HG03575 (cell line): Measurements from ENCODE around the gene CSF2.
A peak's percentile ranks its signal among the peaks of the same experiment; 100 is the strongest.
"Not testable (repeated sequence)": the region's sequence is repeated elsewhere in the genome, so short reads cannot be mapped to it uniquely, and the experiment has no call there.

Experiments
- ATAC-seq: cut with Tn5 transposase; IDR thresholded peaks from one replicate; pipeline ENCODE4 v1.9.1; 2021; ENCODE audit not compliant: unreplicated experiment, insufficient number of reproducible peaks, low FRiP score; ENCODE audit errors: extremely low read depth

Gene CSF2

DNA sequence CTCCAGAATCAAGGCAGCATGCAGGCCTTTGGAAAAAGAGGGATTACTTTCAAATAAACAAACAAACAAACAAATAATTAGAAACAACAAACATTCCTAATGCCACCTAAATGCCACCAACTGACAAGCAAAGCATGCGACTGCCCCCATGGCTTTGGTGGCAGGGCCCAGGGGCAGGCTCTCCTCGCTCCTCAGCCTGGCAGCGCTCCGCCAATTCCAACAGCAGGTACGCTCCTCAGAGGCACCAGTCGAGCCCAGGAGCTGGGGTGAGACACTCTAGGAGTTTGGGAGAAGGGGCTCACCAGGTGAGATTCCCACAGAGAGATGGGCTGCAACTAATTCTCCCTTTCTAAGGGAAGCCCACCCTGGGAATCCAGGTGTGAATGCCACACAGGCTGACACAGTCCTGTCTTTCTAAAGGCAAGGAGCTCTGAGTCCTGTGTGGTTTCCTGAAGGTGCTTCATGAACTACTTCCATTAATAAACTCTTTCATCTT is 27.8 kb downstream of the CSF2 start:
- ATAC-seq = no peak

DNA sequence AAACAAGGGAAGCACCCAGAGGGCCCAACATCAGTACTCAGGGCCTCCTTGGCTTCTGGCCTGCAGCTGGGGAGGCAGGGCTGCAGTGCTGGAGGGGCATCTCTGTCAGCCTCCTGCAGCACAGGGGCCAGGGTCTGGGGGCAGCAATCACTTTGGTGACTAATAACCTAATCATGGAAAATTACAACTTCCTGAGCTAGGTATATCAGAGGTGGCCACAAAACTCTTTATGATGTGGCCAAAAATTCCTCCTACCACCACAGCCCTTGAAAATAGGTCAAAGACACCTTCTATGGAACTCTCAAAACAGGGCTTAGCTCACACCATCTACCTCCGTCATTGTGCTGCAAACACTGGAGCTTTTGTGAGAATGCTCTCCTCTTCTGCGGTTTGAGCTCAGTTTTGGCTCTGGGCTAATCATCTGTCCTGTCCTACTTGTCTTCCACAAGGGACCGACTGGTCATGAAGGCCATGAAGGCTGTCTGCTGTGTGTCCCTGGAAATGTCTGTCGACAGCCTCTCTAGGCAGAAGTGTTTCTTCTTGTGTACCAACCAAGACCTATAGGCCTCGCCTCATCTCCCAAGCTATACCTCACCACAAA is 28.6 kb downstream of the CSF2 start:
- no peak for ATAC-seq

DNA sequence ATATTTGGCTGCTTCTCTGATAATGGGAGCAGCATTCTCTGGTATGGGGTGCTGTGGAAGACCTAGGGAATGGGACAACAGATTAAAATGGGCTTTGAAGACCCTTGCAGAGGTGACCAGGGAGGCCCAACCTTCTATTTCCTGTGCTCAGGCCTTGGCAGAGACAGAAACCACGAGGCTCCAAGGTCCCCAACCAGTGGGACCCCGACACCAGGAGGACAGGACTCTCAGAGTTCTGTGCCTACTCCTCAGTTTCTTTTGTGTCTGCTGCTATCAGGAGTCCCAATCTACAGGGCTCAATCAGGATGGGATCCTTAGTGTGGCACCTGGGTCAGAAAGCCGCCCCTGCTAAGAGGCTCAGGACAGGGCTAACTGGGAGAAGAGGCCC is 29.3 kb downstream of the CSF2 start:
- no peak for ATAC-seq

- ATAC-seq = peak; percentile 52
These were observed 29.9 kb downstream of the CSF2 start for GRCh38 chr5:132103332-132103951.

DNA sequence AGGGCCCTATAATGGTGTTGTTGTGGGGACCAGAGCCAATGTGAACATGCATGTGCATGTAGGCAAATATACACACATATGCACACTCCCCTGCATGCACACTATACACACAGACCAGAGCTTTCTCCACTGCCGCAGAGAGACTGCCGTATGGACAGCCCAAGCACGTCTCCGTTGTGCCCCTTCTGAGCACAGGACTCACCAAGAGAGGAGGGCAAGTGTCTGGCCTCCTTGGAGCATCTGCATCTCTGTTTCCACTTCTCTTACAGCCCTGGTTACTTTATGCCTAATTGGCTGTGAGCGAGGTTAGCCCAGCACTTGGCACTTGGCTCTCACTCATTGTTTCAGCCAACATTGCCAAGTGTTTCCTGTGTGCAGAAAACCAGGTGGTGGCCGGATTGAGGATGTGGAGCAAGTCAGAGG is 30.4 kb downstream of the CSF2 start:
- ATAC-seq = peak; percentile 3

DNA sequence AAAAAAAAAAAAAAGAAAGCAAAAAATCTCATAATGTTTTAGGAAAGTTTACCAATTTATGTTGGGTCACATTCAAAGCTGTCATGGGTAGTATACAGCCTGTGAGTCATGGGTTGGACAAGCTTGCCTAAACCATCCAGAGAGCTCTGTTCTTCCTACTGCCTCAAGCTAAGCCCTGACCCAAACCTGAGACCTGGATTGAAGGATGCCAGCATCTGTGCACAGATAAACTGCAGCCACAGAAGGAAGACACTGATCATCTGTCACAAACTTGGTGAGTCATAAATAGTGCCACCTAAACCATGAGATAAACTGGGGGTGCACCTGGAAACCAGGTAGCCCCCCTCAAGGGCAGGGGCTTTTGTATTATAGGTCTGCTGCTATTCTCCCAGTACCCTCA is 31.0 kb downstream of the CSF2 start:
- ATAC-seq = no peak

GRCh38 chr5:132105688-132106087 is 32.1 kb downstream of the CSF2 start:
- ATAC-seq = no peak

GRCh38 chr5:132108495-132108894 is 34.9 kb downstream of the CSF2 start:
- not testable (repeated sequence) for ATAC-seq

DNA sequence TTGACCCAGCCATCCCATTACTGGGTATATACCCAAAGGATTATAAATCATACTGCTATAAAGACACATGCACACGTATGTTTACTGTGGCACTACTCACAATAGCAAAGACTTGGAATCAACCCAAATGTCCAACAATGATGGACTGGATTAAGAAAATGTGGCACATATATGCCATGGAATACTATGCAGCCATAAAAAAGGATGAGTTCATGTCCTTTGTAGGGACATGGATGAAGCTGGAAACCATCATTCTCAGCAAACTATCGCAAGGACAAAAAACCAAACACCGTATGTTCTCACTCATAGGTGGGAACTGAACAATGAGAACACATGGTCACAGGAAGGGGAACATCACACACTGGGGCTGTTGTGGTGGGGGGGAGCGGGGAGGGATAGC is 35.4 kb downstream of the CSF2 start:
- not testable (repeated sequence) for ATAC-seq

GRCh38 chr5:132109494-132110053 is 36.0 kb downstream of the CSF2 start:
- ATAC-seq = no peak

DNA sequence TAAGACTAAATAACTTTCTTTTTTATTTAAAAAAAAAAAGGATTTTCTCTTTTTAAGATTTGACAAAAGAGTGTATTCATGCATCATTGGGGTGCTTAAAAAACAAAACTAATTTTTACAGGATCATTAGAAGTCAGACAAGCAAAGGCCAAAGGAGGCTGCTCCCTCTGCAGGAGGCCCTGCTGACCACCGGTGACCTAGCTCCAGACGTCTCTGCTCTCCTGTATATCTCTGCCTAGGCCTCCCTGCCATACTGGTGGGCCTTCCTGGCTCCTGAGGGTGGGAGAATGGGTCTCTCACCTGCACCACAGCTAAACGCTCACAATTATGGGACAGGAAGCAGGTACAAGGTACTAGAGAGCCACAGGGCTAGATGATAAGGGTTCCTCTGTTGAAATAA is 36.6 kb downstream of the CSF2 start:
- no peak for ATAC-seq

DNA sequence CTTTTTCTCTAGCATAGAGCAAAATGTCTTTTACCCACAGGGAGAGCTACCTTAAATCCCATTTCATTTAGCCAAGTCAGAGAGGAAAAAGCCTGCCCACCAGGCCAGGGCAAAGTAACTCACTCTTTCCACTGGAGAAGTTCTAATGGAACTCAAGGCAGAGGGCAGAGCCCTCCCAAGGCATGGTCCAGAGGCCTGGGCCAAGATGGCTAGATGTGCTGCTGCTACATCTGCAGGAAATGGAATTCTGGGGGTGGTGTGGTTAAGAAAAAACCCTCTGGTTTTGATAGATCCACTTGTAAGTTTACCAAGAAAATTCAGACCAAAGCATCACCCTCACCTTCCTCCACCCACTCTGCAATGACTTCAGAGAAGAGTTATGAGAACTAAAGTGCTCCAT is 37.3 kb downstream of the CSF2 start:
- ATAC-seq = no peak

GRCh38 chr5:132112111-132112510 is 38.5 kb downstream of the CSF2 start:
- no peak for ATAC-seq

- ATAC-seq = no peak
These were observed 40.8 kb downstream of the CSF2 start for GRCh38 chr5:132114150-132115121.

DNA sequence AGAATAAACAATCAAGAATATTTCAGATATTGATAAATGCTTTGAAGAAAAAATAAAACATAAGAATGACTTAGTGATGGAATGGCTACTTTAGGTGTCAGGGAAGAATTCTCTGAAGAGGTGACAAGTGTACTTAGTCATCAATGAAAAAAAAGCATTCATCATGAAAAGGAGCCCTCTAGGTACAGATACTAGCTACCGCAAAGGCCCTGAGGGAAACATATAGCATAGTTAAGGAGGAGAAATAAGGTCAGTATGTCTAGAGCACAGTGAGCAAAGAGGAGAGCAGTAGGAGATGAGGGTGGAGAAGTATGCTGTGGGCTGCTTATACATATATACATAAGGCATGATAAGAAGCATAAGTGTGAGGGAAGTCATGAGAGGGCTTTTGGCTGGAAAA is 41.8 kb downstream of the CSF2 start:
- ATAC-seq = no peak

DNA sequence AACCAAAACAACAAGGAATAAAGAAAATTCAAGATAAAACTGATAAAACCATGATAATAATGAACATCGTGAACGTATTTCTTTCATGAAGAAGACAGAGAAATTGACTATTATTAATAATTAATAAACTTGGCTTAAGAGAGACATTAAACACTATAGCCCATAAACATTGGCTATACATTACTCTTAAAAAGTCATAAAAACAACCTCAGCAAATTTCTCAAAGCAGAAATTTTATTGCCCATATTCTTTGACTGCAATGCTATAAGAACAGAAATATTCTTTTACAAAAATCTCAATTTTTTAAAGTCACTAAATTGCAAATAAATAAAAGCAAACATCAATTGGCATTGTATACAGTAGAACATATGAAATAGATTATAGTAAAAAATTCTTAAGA is 42.5 kb downstream of the CSF2 start:
- no peak for ATAC-seq

DNA sequence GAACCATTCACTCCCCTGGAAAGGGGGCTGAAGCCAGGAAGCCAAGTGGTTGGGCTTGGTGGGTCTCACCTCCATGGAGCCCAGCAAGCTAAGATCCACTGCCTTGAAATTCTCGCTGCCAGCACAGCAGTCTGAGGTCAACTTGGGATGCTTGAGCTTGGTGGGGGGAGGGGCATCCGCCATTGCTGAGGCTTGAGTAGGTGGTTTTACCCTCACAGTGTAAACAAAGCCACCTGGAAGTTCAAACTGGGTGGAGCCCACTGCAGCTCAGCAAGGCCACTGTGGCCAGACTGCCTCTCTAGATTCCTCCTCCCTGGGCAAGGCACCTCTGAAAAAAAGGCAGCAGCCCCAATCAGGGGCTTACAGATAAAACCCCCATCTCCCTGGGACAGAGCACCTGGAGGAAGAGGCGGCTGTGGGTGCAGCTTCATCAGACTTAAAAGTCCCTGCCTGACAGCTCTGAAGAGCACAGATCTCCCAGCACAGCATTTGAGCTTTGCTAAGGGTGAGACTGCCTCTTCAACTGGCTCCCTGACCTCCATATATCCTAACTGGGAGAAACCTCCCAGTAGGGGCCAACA is 43.4 kb downstream of the CSF2 start:
- not testable (repeated sequence) for ATAC-seq

- ATAC-seq = not testable (repeated sequence)
These were observed 47.1 kb downstream of the CSF2 start for GRCh38 chr5:132120717-132121116.

GRCh38 chr5:132122971-132123370 is 49.4 kb downstream of the CSF2 start:
- ATAC-seq = not testable (repeated sequence)
